ENCODE results near the gene DHRS9. TPM values are rescaled to one million over a fixed set of nuclear protein-coding genes. Genes with fewer than 3 reads are reported as not detected.

DHRS9 gene
- total RNA-seq, 1 experiment from 2014 or later = 0.21 TPM

DNA sequence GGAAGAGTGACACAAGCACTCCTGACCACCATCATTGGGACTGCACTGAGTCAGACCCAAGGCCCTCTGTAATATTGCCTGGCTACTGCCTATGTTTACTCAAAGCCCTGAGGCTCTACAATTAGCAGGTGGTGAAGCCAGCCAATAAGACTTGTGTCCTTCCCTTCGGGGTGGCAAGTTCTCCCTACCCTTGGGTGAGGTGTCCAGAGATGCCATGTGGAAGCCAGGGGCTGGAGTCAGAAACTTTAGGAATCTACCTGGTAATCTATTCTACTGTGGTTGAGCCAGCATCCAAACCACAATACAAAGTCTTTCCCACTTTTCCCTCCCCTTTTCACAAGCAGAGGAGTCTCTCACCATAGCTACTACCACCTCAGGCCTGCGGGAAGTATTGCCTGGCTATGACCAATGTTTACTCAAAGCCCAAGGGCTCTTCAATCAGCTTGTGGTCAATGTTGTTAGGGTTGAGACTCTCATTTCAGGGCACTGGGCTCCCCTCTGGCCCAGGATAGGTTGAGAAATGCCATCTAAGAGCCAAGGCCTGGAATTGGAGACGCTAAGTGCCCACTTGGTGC lies 17.6 kb downstream of the DHRS9 start:
- H3K9me3 ChIP-seq (ENCODE audit: control insufficient read depth, insufficient read depth, low read depth, low read length) = no peaks in the 10 kb centered on the region
- in situ Hi-C loops (cut with HindIII; ENCODE audit: low pct_unique_long_range_greater_than_20kb, low sequenced_read_pairs) = no loop called here
- H3K4me3 ChIP-seq (ENCODE audit: low read depth in 2 of 2, low read length in 2 of 2) = no peak overlapping the region
- CTCF ChIA-PET = no interaction called here
- H3K36me3 ChIP-seq (ENCODE audit: control insufficient read depth, insufficient read depth, low read length) = no peaks in the 10 kb centered on the region
- POLR2A ChIA-PET = no interaction called here
- no peaks in the 10 kb centered on the region; the same call in 1 of the 2 replicates for H3K27me3 ChIP-seq (ENCODE audit: control insufficient read depth, insufficient read depth, low read length)
- ATAC-seq (no peak), DNase-seq (ENCODE audit: low read depth, low spot score) (no peak)
- BruUV-seq (replicated peaks) = no TSS peak
- no peaks in the 10 kb centered on the region for H3K4me1 ChIP-seq (ENCODE audit: control insufficient read depth, insufficient read depth, low read length)
- TF ChIP-seq, protein P1, sequence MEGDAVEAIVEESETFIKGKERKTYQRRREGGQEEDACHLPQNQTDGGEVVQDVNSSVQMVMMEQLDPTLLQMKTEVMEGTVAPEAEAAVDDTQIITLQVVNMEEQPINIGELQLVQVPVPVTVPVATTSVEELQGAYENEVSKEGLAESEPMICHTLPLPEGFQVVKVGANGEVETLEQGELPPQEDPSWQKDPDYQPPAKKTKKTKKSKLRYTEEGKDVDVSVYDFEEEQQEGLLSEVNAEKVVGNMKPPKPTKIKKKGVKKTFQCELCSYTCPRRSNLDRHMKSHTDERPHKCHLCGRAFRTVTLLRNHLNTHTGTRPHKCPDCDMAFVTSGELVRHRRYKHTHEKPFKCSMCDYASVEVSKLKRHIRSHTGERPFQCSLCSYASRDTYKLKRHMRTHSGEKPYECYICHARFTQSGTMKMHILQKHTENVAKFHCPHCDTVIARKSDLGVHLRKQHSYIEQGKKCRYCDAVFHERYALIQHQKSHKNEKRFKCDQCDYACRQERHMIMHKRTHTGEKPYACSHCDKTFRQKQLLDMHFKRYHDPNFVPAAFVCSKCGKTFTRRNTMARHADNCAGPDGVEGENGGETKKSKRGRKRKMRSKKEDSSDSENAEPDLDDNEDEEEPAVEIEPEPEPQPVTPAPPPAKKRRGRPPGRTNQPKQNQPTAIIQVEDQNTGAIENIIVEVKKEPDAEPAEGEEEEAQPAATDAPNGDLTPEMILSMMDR (IDR thresholded peaks at IDR 0.05) = no peak
- H3K27ac ChIP-seq (ENCODE audit: low read length) = no peak overlapping the region
- intact Hi-C loops (cut with micrococcal nuclease; ENCODE audit: unreplicated experiment) = no loop called here

- in situ Hi-C loops (cut with HindIII; ENCODE audit: low pct_unique_long_range_greater_than_20kb, low sequenced_read_pairs) (no loop called here), intact Hi-C loops (cut with micrococcal nuclease; ENCODE audit: unreplicated experiment) (no loop called here)
- Histone ChIP-seq H3K36me3 (ENCODE audit: control insufficient read depth, insufficient read depth, low read length) (no peaks in the 10 kb centered on the region), H3K4me3 (ENCODE audit: low read depth in 2 of 2, low read length in 2 of 2) (no peak overlapping the region), H3K27ac (ENCODE audit: low read length) (no peak overlapping the region), H3K4me1 (ENCODE audit: control insufficient read depth, insufficient read depth, low read length) (no peaks in the 10 kb centered on the region), H3K9me3 (ENCODE audit: control insufficient read depth, insufficient read depth, low read depth, low read length) (no peaks in the 10 kb centered on the region), H3K27me3 (ENCODE audit: control insufficient read depth, insufficient read depth, low read length) (no peaks in the 10 kb centered on the region; the same call in 1 of the 2 replicates)
- CTCF ChIA-PET = no interaction called here
- ATAC-seq (no peak), DNase-seq (ENCODE audit: low read depth, low spot score) (no peak)
- BruUV-seq (replicated peaks) = no TSS peak
- TF ChIP-seq POLR2AphosphoS5 (IDR thresholded peaks at IDR 0.05; ENCODE audit: low read depth, low read length) = no peak
- TF ChIP-seq, protein P2, sequence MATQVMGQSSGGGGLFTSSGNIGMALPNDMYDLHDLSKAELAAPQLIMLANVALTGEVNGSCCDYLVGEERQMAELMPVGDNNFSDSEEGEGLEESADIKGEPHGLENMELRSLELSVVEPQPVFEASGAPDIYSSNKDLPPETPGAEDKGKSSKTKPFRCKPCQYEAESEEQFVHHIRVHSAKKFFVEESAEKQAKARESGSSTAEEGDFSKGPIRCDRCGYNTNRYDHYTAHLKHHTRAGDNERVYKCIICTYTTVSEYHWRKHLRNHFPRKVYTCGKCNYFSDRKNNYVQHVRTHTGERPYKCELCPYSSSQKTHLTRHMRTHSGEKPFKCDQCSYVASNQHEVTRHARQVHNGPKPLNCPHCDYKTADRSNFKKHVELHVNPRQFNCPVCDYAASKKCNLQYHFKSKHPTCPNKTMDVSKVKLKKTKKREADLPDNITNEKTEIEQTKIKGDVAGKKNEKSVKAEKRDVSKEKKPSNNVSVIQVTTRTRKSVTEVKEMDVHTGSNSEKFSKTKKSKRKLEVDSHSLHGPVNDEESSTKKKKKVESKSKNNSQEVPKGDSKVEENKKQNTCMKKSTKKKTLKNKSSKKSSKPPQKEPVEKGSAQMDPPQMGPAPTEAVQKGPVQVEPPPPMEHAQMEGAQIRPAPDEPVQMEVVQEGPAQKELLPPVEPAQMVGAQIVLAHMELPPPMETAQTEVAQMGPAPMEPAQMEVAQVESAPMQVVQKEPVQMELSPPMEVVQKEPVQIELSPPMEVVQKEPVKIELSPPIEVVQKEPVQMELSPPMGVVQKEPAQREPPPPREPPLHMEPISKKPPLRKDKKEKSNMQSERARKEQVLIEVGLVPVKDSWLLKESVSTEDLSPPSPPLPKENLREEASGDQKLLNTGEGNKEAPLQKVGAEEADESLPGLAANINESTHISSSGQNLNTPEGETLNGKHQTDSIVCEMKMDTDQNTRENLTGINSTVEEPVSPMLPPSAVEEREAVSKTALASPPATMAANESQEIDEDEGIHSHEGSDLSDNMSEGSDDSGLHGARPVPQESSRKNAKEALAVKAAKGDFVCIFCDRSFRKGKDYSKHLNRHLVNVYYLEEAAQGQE (IDR thresholded peaks at IDR 0.05; ENCODE audit: insufficient read depth in 1 of 2, low read depth in 2 of 2, low read length in 1 of 2) = no peak
- no peak for TF ChIP-seq SIN3A (IDR thresholded peaks at IDR 0.05; ENCODE audit: borderline replicate concordance, insufficient read depth, low read depth, low read length)
- TF ChIP-seq, protein P1 (IDR thresholded peaks at IDR 0.05) = no peak
- no peak for TF ChIP-seq TCF7L2 (IDR thresholded peaks at IDR 0.05; ENCODE audit: low read depth, low read length)
- POLR2A ChIA-PET = no interaction called here
These were observed 18.5 kb downstream of the DHRS9 start for GRCh38 chr2:169087757-169088379.
